Endometrial microvascular endothelial cells (primary cell): ENCODE results near the gene RAD9A. TPM values are rescaled to one million over a fixed set of nuclear protein-coding genes. Genes with fewer than 3 reads are reported as not detected.

Source experiments
- in situ Hi-C: cut with HindIII; loops from 2 replicates; pipeline ENCODE4 v1.10.0; 2017; ENCODE audit warnings: low sequenced_read_pairs, low pct_unique_long_range_greater_than_20kb; ENCODE audit errors: inconsistent ontology term
- total RNA-seq: library from RNA; depleted of rRNA; stranded (reverse); fragments of >200 nt; gene quantifications from one replicate; pipeline ENCODE4 v1.2.3, GENCODE V29; 2015; ENCODE audit errors: inconsistent ontology term

The RAD9A gene
- total RNA-seq, 1 donor from 2014 or later = 9.5 TPM

- in situ Hi-C loops = no loop called here
Observed at GRCh38 chr11:67405688-67406339, 14.0 kb downstream of the RAD9A start.

- in situ Hi-C loops = no loop called here
Observed at GRCh38 chr11:67406420-67406968, 14.7 kb downstream of the RAD9A start.

- in situ Hi-C loops = no loop called here
Observed at GRCh38 chr11:67406969-67407687, 15.3 kb downstream of the RAD9A start.

- in situ Hi-C loops = no loop called here
Observed at GRCh38 chr11:67407688-67408163, 15.9 kb downstream of the RAD9A start.

- in situ Hi-C loops = no loop called here
Observed at GRCh38 chr11:67408437-67409200, 16.8 kb downstream of the RAD9A start.

GRCh38 chr11:67409261-67409666 lies 17.5 kb downstream of the RAD9A start:
- in situ Hi-C loops = no loop called here

GRCh38 chr11:67409781-67410368 lies 18.1 kb downstream of the RAD9A start:
- in situ Hi-C loops = no loop called here

GRCh38 chr11:67410369-67410831 lies 18.6 kb downstream of the RAD9A start:
- in situ Hi-C loops = no loop called here

GRCh38 chr11:67410984-67411784 lies 19.4 kb downstream of the RAD9A start:
- in situ Hi-C loops = no loop called here

GRCh38 chr11:67411785-67412152 lies 20.0 kb downstream of the RAD9A start:
- in situ Hi-C loops = no loop called here

GRCh38 chr11:67412495-67413179 lies 20.9 kb downstream of the RAD9A start:
- in situ Hi-C loops = no loop called here

- in situ Hi-C loops = no loop called here
Observed at GRCh38 chr11:67413266-67413849, 21.6 kb downstream of the RAD9A start.

GRCh38 chr11:67415501-67416304 lies 23.9 kb downstream of the RAD9A start, which contains the start of gene CARNS1:
Gene CARNS1, plus strand, starts transcription at chr11:67415678. Its CDS starts 522 bp downstream, at chr11:67416200.
- in situ Hi-C loops = no loop called here

GRCh38 chr11:67416416-67417335 lies 24.9 kb downstream of the RAD9A start:
- in situ Hi-C loops = no loop called here

- in situ Hi-C loops = no loop called here
Observed at GRCh38 chr11:67417425-67417824, 25.6 kb downstream of the RAD9A start.
